Peyer's patch (tissue), 4 donors: ENCODE measurements around the gene PPIA. TPM values are rescaled to one million over a fixed set of nuclear protein-coding genes. Genes with fewer than 3 reads are reported as not detected.
"Not testable (repeated sequence)": the region's sequence is repeated elsewhere in the genome, so short reads cannot be mapped to it uniquely, and the experiment has no call there.

ENCODE experiments used
- DNase-seq, 3 donors: peaks; one replicate each; pipeline ENCODE4 v3.0.0-alpha.2; 2017 to 2019
- H3K27ac ChIP-seq, 4 donors: fragments of 200-600 bp; sonication (generic); one replicate each; pipeline ENCODE4 v1.5.1; 2016 to 2019
- H3K27me3 ChIP-seq, 2 donors: fragments of 200-600 bp; sonication (generic); one replicate each; pipeline ENCODE4 v1.5.1; 2019
- H3K36me3 ChIP-seq, 3 donors: fragments of 200-600 bp; sonication (generic); one replicate each; pipeline ENCODE4 v1.5.1; 2016 to 2019
- H3K4me1 ChIP-seq, 4 donors: fragments of 200-600 bp; sonication (generic); one replicate each; pipeline ENCODE4 v1.5.1; 2016 to 2019
- H3K4me3 ChIP-seq, 4 donors: fragments of 200-600 bp; sonication (generic); 1 replicate in 3 of 4; 2 replicates in 1 of 4; pipeline ENCODE4 v1.5.1; 2016 to 2019; ENCODE audit warnings: mild to moderate bottlenecking in 1 of 4
- H3K9me3 ChIP-seq, 4 donors: fragments of 200-600 bp; sonication (generic); one replicate each; pipeline ENCODE4 v1.5.1; 2016 to 2019; ENCODE audit warnings: mild to moderate bottlenecking in 1 of 4
- POLR2A ChIP-seq, 2 donors: fragments of 450-650 bp; IDR thresholded peaks; one replicate each; pipeline ENCODE4 v1.5.1; 2017; ENCODE audit warnings: antibody characterized with exemption in 2 of 2, mild to moderate bottlenecking in 2 of 2, moderate library complexity in 2 of 2
- total RNA-seq, 4 donors: library from RNA; depleted of rRNA; stranded (reverse); fragments of >200 nt; gene quantifications; one replicate each; pipeline ENCODE4 v1.1.0, GENCODE V29; 2016
- TF ChIP-seq, protein P1 (sequence below), 6 experiments: fragments of 450-650 bp in 4 of 6; fragments of 200-600 bp in 2 of 6; sonication (generic) in 1 of 6; IDR thresholded peaks; one replicate each; pipeline ENCODE4 v1.5.1; 2017 to 2019; ENCODE audit warnings: antibody characterized with exemption in 6 of 6, mild to moderate bottlenecking in 3 of 6, moderate library complexity in 1 of 6

Gene PPIA
- total RNA-seq, 4 donors from 2014 or later, result 565 to 1,018 (median 894) TPM

DNA sequence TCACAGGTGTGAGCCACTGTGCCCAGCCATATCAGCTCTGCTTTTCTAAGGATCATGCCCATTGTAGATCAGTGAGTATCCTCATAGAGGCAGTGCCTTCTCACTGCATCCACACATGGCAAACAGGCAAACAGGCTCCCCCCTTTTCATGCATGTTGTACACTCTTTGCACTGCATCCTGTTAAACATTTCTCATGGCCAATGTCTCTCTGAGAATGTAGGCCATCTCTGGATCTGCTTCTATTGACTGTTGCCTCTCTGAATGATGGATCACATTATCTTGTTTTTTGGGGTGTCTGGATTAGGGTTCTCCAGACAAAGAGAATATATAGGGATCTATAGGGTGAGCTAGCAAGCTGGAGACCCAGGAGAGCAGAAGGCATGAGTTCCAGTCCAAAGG is 13.1 kb upstream of the PPIA start:
- no peaks in the 10 kb centered on the region for H3K4me1 ChIP-seq
- no peaks in the 10 kb centered on the region for H3K36me3 ChIP-seq
- DNase-seq, result no peak
- no peak overlapping the region for H3K4me3 ChIP-seq
- H3K27me3 ChIP-seq, result no peaks in the 10 kb centered on the region
- no peaks in the 10 kb centered on the region for H3K9me3 ChIP-seq
- H3K27ac ChIP-seq, result no peak overlapping the region
- no peak for TF ChIP-seq POLR2A (IDR thresholded peaks at IDR 0.05)
- TF ChIP-seq, protein P1, sequence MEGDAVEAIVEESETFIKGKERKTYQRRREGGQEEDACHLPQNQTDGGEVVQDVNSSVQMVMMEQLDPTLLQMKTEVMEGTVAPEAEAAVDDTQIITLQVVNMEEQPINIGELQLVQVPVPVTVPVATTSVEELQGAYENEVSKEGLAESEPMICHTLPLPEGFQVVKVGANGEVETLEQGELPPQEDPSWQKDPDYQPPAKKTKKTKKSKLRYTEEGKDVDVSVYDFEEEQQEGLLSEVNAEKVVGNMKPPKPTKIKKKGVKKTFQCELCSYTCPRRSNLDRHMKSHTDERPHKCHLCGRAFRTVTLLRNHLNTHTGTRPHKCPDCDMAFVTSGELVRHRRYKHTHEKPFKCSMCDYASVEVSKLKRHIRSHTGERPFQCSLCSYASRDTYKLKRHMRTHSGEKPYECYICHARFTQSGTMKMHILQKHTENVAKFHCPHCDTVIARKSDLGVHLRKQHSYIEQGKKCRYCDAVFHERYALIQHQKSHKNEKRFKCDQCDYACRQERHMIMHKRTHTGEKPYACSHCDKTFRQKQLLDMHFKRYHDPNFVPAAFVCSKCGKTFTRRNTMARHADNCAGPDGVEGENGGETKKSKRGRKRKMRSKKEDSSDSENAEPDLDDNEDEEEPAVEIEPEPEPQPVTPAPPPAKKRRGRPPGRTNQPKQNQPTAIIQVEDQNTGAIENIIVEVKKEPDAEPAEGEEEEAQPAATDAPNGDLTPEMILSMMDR (IDR thresholded peaks at IDR 0.05), result no peak

DNA sequence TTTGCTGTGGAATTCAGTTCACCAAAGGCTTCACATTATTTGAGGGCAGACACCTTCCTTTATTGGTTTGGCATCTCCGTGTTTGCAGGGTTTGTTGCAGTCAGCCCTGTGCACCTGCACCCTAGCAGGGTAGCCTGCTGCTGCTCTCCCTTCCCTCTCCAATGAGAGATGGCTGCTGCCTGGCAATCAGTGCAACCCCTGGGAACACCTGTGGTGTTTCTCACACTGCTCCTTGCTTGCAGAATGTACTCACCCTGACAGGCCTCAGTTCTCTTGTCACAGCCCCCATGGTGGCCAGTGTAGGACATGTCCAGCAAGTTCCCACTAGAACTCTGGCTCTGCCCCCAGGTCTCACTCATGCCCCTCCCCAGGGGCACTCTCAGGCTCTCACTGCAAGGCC is 12.1 kb upstream of the PPIA start:
- Histone ChIP-seq H3K4me3 (no peak overlapping the region), H3K9me3 (no peaks in the 10 kb centered on the region), H3K36me3 (no peaks in the 10 kb centered on the region), H3K4me1 (no peaks in the 10 kb centered on the region), H3K27me3 (no peaks in the 10 kb centered on the region), H3K27ac (no peak overlapping the region)
- DNase-seq, result no peak
- TF ChIP-seq, protein P1 (IDR thresholded peaks at IDR 0.05), result no peak
- no peak for TF ChIP-seq POLR2A (IDR thresholded peaks at IDR 0.05)

DNA sequence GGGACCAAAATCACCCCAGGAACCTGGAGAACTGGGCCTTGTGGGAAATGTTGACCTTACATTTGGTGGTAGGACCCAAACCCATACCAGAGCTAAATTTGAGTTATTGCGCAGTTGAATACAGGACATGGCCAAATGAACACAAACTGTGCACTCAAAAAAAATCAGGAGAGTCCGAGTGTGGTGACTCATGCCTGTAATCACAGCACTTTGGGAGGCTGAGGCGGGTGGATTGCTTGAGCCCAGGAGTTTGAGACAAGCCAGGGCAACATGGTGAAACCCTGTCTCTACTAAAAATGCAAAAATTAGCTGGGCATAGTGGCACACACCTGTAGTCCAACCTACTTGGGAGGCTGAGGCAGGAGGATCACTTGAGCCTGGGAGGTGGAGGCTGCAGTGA is 11.3 kb upstream of the PPIA start:
- H3K4me3 ChIP-seq, H3K36me3 ChIP-seq, H3K4me1 ChIP-seq, H3K27ac ChIP-seq, DNase-seq, H3K27me3 ChIP-seq, H3K9me3 ChIP-seq: not testable (repeated sequence)

DNA sequence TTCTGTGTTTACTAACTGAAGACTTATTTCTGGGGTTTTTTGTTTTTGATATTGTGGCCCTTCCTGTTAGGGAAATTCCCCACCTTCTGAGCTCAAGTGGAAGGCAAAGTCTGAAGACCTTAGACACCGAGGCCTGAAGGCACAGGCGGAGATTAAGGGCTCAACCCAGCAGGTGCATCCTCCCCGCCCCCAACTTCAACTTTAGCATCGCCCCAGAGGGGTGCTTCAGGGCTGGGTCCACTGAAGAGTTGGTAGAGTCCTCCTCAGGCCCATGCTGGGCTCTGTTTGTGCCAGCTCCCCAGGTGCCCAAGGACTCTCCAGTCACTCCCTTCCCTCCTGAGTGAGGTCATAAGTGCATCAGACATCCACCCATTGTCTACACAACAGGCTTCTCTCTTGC is 9.4 kb upstream of the PPIA start:
- H3K36me3 ChIP-seq, result no peaks in the 10 kb centered on the region
- no peak overlapping the region for H3K27ac ChIP-seq
- TF ChIP-seq POLR2A (IDR thresholded peaks at IDR 0.05), result no peak
- TF ChIP-seq, protein P1 (IDR thresholded peaks at IDR 0.05), result no peak
- H3K4me1 ChIP-seq, result no peaks in the 10 kb centered on the region
- no peaks in the 10 kb centered on the region for H3K27me3 ChIP-seq
- no peak for DNase-seq
- no peak overlapping the region for H3K4me3 ChIP-seq
- no peaks in the 10 kb centered on the region for H3K9me3 ChIP-seq

DNA sequence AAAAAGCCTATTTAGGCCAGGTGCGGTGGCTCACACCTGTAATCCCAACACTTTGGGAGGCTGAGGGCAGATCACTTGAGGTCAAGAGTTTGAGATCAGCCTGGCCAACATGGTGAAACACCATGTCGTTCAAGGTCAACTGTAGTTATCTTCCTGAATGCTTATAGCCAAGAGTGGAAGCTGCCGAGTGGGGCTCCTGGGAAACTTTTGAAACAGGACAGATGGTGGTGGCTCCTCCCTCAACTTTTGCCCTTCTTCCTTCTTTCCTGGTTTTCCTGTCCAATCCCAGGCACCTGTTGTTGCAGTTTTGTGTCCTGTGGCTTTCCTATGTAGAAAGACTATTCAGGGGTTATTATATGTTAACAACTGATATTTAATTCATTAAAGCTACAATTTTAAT is 8.7 kb upstream of the PPIA start:
- Histone ChIP-seq H3K27ac (no peak overlapping the region), H3K9me3 (no peaks in the 10 kb centered on the region), H3K36me3 (no peaks in the 10 kb centered on the region), H3K4me1 (no peaks in the 10 kb centered on the region), H3K4me3 (no peak overlapping the region), H3K27me3 (no peaks in the 10 kb centered on the region)
- no peak for DNase-seq
- TF ChIP-seq, protein P1 (IDR thresholded peaks at IDR 0.05), result no peak
- no peak for TF ChIP-seq POLR2A (IDR thresholded peaks at IDR 0.05)

DNA sequence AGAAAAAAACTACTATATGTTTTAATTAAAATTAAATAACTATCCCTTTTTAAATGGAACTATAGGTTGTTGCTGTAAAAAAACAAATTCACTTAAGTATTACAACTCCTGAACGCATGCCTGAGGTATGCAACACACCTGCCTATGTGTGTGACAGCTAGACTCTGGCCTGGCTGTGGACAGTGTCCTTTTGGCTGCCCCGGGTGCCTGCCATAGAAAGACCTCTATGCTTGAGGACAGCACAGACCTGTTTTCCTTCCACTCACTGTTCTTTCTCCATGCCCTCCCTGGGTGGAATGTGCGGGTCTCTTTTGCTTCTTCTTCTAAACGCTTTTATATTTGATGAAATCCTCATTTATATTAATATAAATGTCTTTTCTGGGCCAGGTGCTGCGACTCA is 6.5 kb upstream of the PPIA start:
- Histone ChIP-seq H3K27ac (no peak overlapping the region), H3K9me3 (no peaks in the 10 kb centered on the region), H3K4me1 (no peaks in the 10 kb centered on the region), H3K36me3 (no peaks in the 10 kb centered on the region), H3K27me3 (no peaks in the 10 kb centered on the region), H3K4me3 (no peak overlapping the region)
- no peak for DNase-seq
- no peak for TF ChIP-seq POLR2A (IDR thresholded peaks at IDR 0.05)
- TF ChIP-seq, protein P1 (IDR thresholded peaks at IDR 0.05), result no peak
